Suprapubic skin (tissue), 4 donors: ENCODE data around the gene EYS. TPM values are rescaled to one million over a fixed set of nuclear protein-coding genes. Genes with fewer than 3 reads are reported as not detected.

Experiments used
- DNase-seq, 2 donors: peaks; one replicate each; pipeline ENCODE4 v3.0.0-alpha.2; 2019; ENCODE audit warnings: low spot score in 2 of 2
- H3K27ac ChIP-seq: fragments of 200-600 bp; sonication (generic); one replicate; pipeline ENCODE4 v1.5.1; 2019
- H3K27me3 ChIP-seq: fragments of 200-600 bp; sonication (generic); one replicate; pipeline ENCODE4 v1.5.1; 2019
- H3K36me3 ChIP-seq: fragments of 200-600 bp; sonication (generic); one replicate; pipeline ENCODE4 v1.5.1; 2019
- H3K4me1 ChIP-seq: fragments of 200-600 bp; sonication (generic); one replicate; pipeline ENCODE4 v1.5.1; 2019
- H3K4me3 ChIP-seq: fragments of 200-600 bp; sonication (generic); one replicate; pipeline ENCODE4 v1.5.1; 2019; ENCODE audit warnings: mild to moderate bottlenecking
- H3K9me3 ChIP-seq: fragments of 200-600 bp; sonication (generic); one replicate; pipeline ENCODE4 v1.5.1; 2019
- EP300 ChIP-seq: sonication (generic); formaldehyde crosslinking; IDR thresholded peaks from one replicate; pipeline ENCODE4 v1.6.1; 2017; ENCODE audit warnings: antibody characterized with exemption
- POLR2A ChIP-seq, 2 donors: fragments of 450-650 bp; IDR thresholded peaks; one replicate each; pipeline ENCODE4 v1.6.1; 2017; ENCODE audit warnings: antibody characterized with exemption in 2 of 2, mild to moderate bottlenecking in 2 of 2, moderate library complexity in 2 of 2
- POLR2AphosphoS5 ChIP-seq, 3 donors: sonication (generic); formaldehyde crosslinking; IDR thresholded peaks; one replicate each; pipeline ENCODE4 v1.6.1; 2017; ENCODE audit warnings: antibody characterized with exemption in 3 of 3
- WGBS: methylation state at CpG from one replicate; pipeline ENCODE4 v1.1.5; 2018; 5-methylcytosine and 5-hydroxymethylcytosine counted together
- total RNA-seq, 4 donors: library from RNA; depleted of rRNA; stranded (reverse); fragments of >200 nt; gene quantifications; one replicate each; pipeline ENCODE4 v1.1.0, GENCODE V29; 2016
- TF ChIP-seq, protein P1 (sequence below), 2 donors: fragments of 200-600 bp in 1 of 2; fragments of 450-650 bp in 1 of 2; sonication (generic) in 1 of 2; IDR thresholded peaks; one replicate each; pipeline ENCODE4 v1.5.1; 2016 to 2019; ENCODE audit warnings: antibody characterized with exemption in 2 of 2, mild to moderate bottlenecking in 1 of 2, moderate library complexity in 1 of 2

Gene EYS
- total RNA-seq, 4 donors from 2014 or later, result not detected

GRCh38 chr6:63886341-63886740 is 1820.7 kb downstream of the EYS start:
- H3K4me3 ChIP-seq, result no peak overlapping the region
- H3K36me3 ChIP-seq, result no peaks in the 10 kb centered on the region
- H3K27ac ChIP-seq, result no peak overlapping the region
- no peaks in the 10 kb centered on the region for H3K27me3 ChIP-seq
- no peaks in the 10 kb centered on the region for H3K9me3 ChIP-seq
- TF ChIP-seq POLR2A (IDR thresholded peaks at IDR 0.05) (no peak), EP300 (no peak), POLR2AphosphoS5 (IDR thresholded peaks at IDR 0.05) (no peak)
- TF ChIP-seq, protein P1, sequence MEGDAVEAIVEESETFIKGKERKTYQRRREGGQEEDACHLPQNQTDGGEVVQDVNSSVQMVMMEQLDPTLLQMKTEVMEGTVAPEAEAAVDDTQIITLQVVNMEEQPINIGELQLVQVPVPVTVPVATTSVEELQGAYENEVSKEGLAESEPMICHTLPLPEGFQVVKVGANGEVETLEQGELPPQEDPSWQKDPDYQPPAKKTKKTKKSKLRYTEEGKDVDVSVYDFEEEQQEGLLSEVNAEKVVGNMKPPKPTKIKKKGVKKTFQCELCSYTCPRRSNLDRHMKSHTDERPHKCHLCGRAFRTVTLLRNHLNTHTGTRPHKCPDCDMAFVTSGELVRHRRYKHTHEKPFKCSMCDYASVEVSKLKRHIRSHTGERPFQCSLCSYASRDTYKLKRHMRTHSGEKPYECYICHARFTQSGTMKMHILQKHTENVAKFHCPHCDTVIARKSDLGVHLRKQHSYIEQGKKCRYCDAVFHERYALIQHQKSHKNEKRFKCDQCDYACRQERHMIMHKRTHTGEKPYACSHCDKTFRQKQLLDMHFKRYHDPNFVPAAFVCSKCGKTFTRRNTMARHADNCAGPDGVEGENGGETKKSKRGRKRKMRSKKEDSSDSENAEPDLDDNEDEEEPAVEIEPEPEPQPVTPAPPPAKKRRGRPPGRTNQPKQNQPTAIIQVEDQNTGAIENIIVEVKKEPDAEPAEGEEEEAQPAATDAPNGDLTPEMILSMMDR (IDR thresholded peaks at IDR 0.05), result no peak
- no peaks in the 10 kb centered on the region for H3K4me1 ChIP-seq
- no peak for DNase-seq
- 52% methylated on average over 3 of the region's 3 CpGs for WGBS

DNA sequence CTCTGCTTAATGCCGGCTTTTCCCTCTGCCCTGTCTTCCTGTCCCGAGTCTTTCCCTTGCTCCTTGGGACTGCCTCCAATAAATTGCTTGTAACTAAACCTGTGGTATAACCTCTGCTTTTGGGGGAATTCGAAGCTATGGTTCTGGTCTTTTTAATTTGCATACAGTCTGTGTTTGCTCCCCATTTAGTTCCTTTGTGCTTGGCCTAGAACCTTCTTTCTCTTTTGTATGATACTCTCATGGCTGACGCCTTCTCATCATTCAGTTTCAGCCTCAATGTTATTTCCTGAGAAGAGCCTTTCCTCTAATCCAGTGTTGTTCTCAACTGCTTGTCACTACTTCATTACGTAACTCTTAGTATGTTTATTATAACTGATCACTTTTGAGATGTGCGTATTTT is 1823.4 kb downstream of the EYS start:
- Histone ChIP-seq H3K27ac (no peak overlapping the region), H3K4me3 (no peak overlapping the region), H3K27me3 (no peaks in the 10 kb centered on the region), H3K36me3 (no peaks in the 10 kb centered on the region), H3K4me1 (no peaks in the 10 kb centered on the region), H3K9me3 (peaks cover 4% of the 10 kb centered on the region)
- WGBS, result 89% methylated on average over 6 of the region's 6 CpGs
- TF ChIP-seq POLR2A (IDR thresholded peaks at IDR 0.05) (no peak), EP300 (no peak), POLR2AphosphoS5 (IDR thresholded peaks at IDR 0.05) (no peak)
- TF ChIP-seq, protein P1 (IDR thresholded peaks at IDR 0.05), result no peak
- no peak for DNase-seq

GRCh38 chr6:63882208-63882607 is 1824.8 kb downstream of the EYS start:
- Histone ChIP-seq H3K4me3 (no peak overlapping the region), H3K27me3 (no peaks in the 10 kb centered on the region), H3K27ac (no peak overlapping the region), H3K4me1 (no peaks in the 10 kb centered on the region), H3K9me3 (peaks cover 5% of the 10 kb centered on the region), H3K36me3 (no peaks in the 10 kb centered on the region)
- DNase-seq, result no peak
- TF ChIP-seq, protein P1 (IDR thresholded peaks at IDR 0.05), result no peak
- no peak for TF ChIP-seq POLR2A (IDR thresholded peaks at IDR 0.05)
- TF ChIP-seq POLR2AphosphoS5 (IDR thresholded peaks at IDR 0.05), result no peak
- no peak for TF ChIP-seq EP300
- WGBS, result 48% methylated on average over 4 of the region's 4 CpGs

GRCh38 chr6:63881791-63882190 is 1825.2 kb downstream of the EYS start:
- no peaks in the 10 kb centered on the region for H3K36me3 ChIP-seq
- no peaks in the 10 kb centered on the region for H3K4me1 ChIP-seq
- no peak overlapping the region for H3K4me3 ChIP-seq
- H3K27ac ChIP-seq, result no peak overlapping the region
- H3K27me3 ChIP-seq, result no peaks in the 10 kb centered on the region
- TF ChIP-seq, protein P1 (IDR thresholded peaks at IDR 0.05), result no peak
- TF ChIP-seq EP300 (no peak), POLR2A (IDR thresholded peaks at IDR 0.05) (no peak), POLR2AphosphoS5 (IDR thresholded peaks at IDR 0.05) (no peak)
- 77% methylated on average over 1 of the region's 1 CpG for WGBS
- H3K9me3 ChIP-seq, result peaks cover 5% of the 10 kb centered on the region
- no peak for DNase-seq

GRCh38 chr6:63872233-63872632 is 1834.8 kb downstream of the EYS start:
- H3K36me3 ChIP-seq, result no peaks in the 10 kb centered on the region
- H3K4me3 ChIP-seq, result no peak overlapping the region
- H3K9me3 ChIP-seq, result no peaks in the 10 kb centered on the region
- H3K4me1 ChIP-seq, result no peaks in the 10 kb centered on the region
- no peak for DNase-seq
- WGBS, result 94% methylated on average over 4 of the region's 4 CpGs
- H3K27me3 ChIP-seq, result no peaks in the 10 kb centered on the region
- TF ChIP-seq POLR2A (IDR thresholded peaks at IDR 0.05) (no peak), EP300 (no peak), POLR2AphosphoS5 (IDR thresholded peaks at IDR 0.05) (no peak)
- TF ChIP-seq, protein P1 (IDR thresholded peaks at IDR 0.05), result no peak
- H3K27ac ChIP-seq, result no peak overlapping the region
